ENCODE data around the gene HSD3B7. TPM values are rescaled to one million over a fixed set of nuclear protein-coding genes. Genes with fewer than 3 reads are reported as not detected.

Gene HSD3B7
- total and polyA plus RNA-seq, 2 of the 8 experiments (the other 6 are each of a cell fraction or from before 2014, with no cell fraction given) = 2.9 to 6.6 TPM

- Histone ChIP-seq H3K79me2 (ENCODE audit: control insufficient read depth in 1 of 2, insufficient read depth in 2 of 2, low read length in 2 of 2) (no peaks in the 10 kb centered on the region), H3K9me3 (ENCODE audit: insufficient read depth in 2 of 2, low read depth in 1 of 2, low read length in 1 of 2) (no peaks in the 10 kb centered on the region), H3K79me1 (ENCODE audit: low read depth, low read length) (0 out of 2 replicates have a peak, but pooled peaks cover 8% of the 10 kb centered on the region), H3K4me2 (ENCODE audit: insufficient read depth in 1 of 2, low read depth in 2 of 2, low read length in 2 of 2) (no peak overlapping the region), H3K27ac (ENCODE audit: low read depth, low read length) (no peak overlapping the region), H3K18ac (ENCODE audit: extremely low read depth, low read length) (no peak overlapping the region), H2AK5ac (ENCODE audit: low read depth, low read length) (no peak overlapping the region), H4K8ac (ENCODE audit: extremely low read depth, insufficient read depth, low read length) (peak overlapping the region; percentile 31; the same call in 1 of the 2 replicates), H3K14ac (ENCODE audit: insufficient read length) (no peak overlapping the region), H3K27me3 (replicated peaks in 1 of 4; ENCODE audit: control insufficient read depth in 3 of 4, extremely low read depth in 1 of 4, insufficient read depth in 3 of 4, low read length in 3 of 4) (no peaks in the 10 kb centered on the region; a peak in 1 of 7 replicates), H3K36me3 (ENCODE audit: control insufficient read depth in 2 of 4, insufficient read depth in 4 of 4, low read length in 3 of 4) (no peaks in the 10 kb centered on the region), H4K20me1 (replicated peaks in 1 of 2; ENCODE audit: control insufficient read depth in 1 of 2, insufficient read depth in 2 of 2, low read length in 2 of 2) (peaks cover 0 to 2% of the 10 kb centered on the region in 2 experiments), H3K23me2 (ENCODE audit: low read depth, low read length) (peaks cover 5% of the 10 kb centered on the region; the same call in 1 of the 2 replicates), H3K23ac (ENCODE audit: insufficient read length) (no peak overlapping the region), H3K9ac (replicated peaks in 1 of 4; ENCODE audit: extremely low read depth in 1 of 4, low read depth in 3 of 4, low read length in 3 of 4) (no peak overlapping the region), H2BK15ac (ENCODE audit: low read length) (no peak overlapping the region), H4K91ac (replicated peaks; ENCODE audit: insufficient read length, low read length) (no peak overlapping the region), H2BK20ac (ENCODE audit: low read length) (no peak overlapping the region), H2BK5ac (ENCODE audit: low read depth, low read length) (no peak overlapping the region), H3K4ac (replicated peaks; ENCODE audit: insufficient read length, low read depth, low read length) (no peak overlapping the region), H3K4me3 (ENCODE audit: extremely low read depth in 1 of 4, insufficient read depth in 2 of 4, low read depth in 3 of 4, low read length in 4 of 4) (no peak overlapping the region), H3K4me1 (replicated peaks in 1 of 4; ENCODE audit: control insufficient read depth in 3 of 4, insufficient read depth in 4 of 4, low read length in 3 of 4) (peaks cover 0 to 8% (median 6%) of the 10 kb centered on the region in 4 experiments; a peak in 5 of 7 replicates), H2BK120ac (replicated peaks; ENCODE audit: low read depth, low read length) (no peak overlapping the region), H4K5ac (ENCODE audit: insufficient read length, low read depth, low read length) (no peak overlapping the region), H2AFZ (ENCODE audit: low read length) (no peak overlapping the region), H3K56ac (replicated peaks; ENCODE audit: insufficient read length, low read depth, low read length) (no peak overlapping the region), H2BK12ac (ENCODE audit: low read depth, low read length) (no peak overlapping the region)
- 81% methylated on average over 10 of the region's 10 CpGs; no CpG with 5 or more reads in 1 of the 2 experiments for whole genome bisulfite sequencing, 2 experiments (ENCODE audit: extremely low coverage in 1 of 2, insufficient coverage in 1 of 2, insufficient read length in 1 of 2, insufficient replicate concordance in 2 of 2, low coverage in 1 of 2, low lambda C conversion rate in 2 of 2, missing lambda C conversion rate in 1 of 2)
- ChIA-PET CTCF (ENCODE audit: partially characterized antibody) (interaction anchor here (1.0 to 2.5 kb wide), 5 partner anchors 17 to 441 kb away, joined by 4 to 12 read pairs (median 7); partner anchors contain the start of gene HSD3B7), POLR2A (ENCODE audit: partially characterized antibody) (interaction anchor here (0.5 to 3.0 kb wide), 8 partner anchors 16 to 199 kb away, joined by 3 to 14 read pairs (median 4); partner anchors contain the start of gene HSD3B7)
- DNase-seq (ENCODE audit: low read depth in 1 of 2, low spot score in 2 of 2) = no peak
- FAIRE-seq = no peak
- TF ChIP-seq RXRA (IDR thresholded peaks at IDR 0.05; ENCODE audit: insufficient read depth, low read depth, low read length) = no peak
- TF ChIP-seq POU5F1 (IDR thresholded peaks at IDR 0.05; ENCODE audit: low read depth, low read length) = no peak
- no peak for TF ChIP-seq HDAC2 (IDR thresholded peaks at IDR 0.05; ENCODE audit: borderline replicate concordance in 1 of 2, low read depth in 2 of 2, low read length in 2 of 2)
- no peak for TF ChIP-seq TEAD4 (IDR thresholded peaks at IDR 0.05; ENCODE audit: low read depth, low read length)
- no peak for TF ChIP-seq CHD1 (IDR thresholded peaks at IDR 0.05; ENCODE audit: low read depth, low read length)
- no peak for TF ChIP-seq POLR2A (IDR thresholded peaks at IDR 0.05; ENCODE audit: control extremely low read depth in 1 of 2, low read depth in 2 of 2, low read length in 2 of 2)
- TF ChIP-seq RFX5 (IDR thresholded peaks at IDR 0.05; ENCODE audit: borderline replicate concordance, low read depth, low read length) = no peak
- no peak for TF ChIP-seq CTBP2 (IDR thresholded peaks at IDR 0.05; ENCODE audit: borderline replicate concordance, insufficient read depth, insufficient read length, low read length)
- TF ChIP-seq KDM5A (IDR thresholded peaks at IDR 0.05; ENCODE audit: low read length) = no peak
- TF ChIP-seq E2F6 (IDR thresholded peaks at IDR 0.05) = no peak
- no peak for TF ChIP-seq FOSL1 (IDR thresholded peaks at IDR 0.05; ENCODE audit: insufficient read depth, low read depth, low read length)
- TF ChIP-seq SRF (IDR thresholded peaks at IDR 0.05; ENCODE audit: low read depth, low read length) = no peak
- TF ChIP-seq SIRT6 (IDR thresholded peaks at IDR 0.05; ENCODE audit: low read length) = no peak
- TF ChIP-seq CREB1 (IDR thresholded peaks at IDR 0.05) = no peak
Measured at GRCh38 chr16:31002250-31002700, 17.3 kb downstream of the HSD3B7 start.

All from H1 (cell line).